Measurements from ENCODE around the gene NKAIN2. TPM values are rescaled to one million over a fixed set of nuclear protein-coding genes. Genes with fewer than 3 reads are reported as not detected.
"Not testable (repeated sequence)": the region's sequence is repeated elsewhere in the genome, so short reads cannot be mapped to it uniquely, and the experiment has no call there.

NKAIN2 gene
- total RNA-seq, 1 donor = under 0.01 TPM

- TF ChIP-seq, protein P1, sequence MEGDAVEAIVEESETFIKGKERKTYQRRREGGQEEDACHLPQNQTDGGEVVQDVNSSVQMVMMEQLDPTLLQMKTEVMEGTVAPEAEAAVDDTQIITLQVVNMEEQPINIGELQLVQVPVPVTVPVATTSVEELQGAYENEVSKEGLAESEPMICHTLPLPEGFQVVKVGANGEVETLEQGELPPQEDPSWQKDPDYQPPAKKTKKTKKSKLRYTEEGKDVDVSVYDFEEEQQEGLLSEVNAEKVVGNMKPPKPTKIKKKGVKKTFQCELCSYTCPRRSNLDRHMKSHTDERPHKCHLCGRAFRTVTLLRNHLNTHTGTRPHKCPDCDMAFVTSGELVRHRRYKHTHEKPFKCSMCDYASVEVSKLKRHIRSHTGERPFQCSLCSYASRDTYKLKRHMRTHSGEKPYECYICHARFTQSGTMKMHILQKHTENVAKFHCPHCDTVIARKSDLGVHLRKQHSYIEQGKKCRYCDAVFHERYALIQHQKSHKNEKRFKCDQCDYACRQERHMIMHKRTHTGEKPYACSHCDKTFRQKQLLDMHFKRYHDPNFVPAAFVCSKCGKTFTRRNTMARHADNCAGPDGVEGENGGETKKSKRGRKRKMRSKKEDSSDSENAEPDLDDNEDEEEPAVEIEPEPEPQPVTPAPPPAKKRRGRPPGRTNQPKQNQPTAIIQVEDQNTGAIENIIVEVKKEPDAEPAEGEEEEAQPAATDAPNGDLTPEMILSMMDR (IDR thresholded peaks at IDR 0.05; ENCODE audit: insufficient read depth, low read length) = no peak
- no peak overlapping the region for H3K4me3 ChIP-seq (ENCODE audit: low read depth, low read length)
- no peak for DNase-seq (ENCODE audit: low read depth)
Observed at GRCh38 chr6:124557873-124558272, 754.2 kb downstream of the NKAIN2 start.

DNA sequence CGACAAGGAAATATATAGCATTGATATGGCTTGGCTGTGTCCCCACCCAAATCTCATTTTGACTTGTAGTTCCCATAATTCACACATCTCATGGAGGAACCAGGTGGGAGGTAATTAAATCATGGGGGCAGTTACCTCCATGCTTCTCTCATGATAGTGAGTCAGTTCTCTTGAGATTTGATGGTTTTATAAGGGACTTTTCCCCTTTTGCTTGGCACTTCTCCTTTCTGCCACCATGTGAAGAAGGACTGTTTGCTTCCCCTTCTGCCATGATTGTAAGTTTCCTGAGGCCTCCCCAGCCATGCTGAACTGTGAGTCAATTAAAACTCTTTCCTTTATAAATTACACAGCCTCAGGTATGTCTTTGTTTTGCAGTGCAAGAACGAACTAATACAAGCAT is 756.4 kb downstream of the NKAIN2 start:
- not testable (repeated sequence) for DNase-seq (ENCODE audit: low read depth); H3K4me3 ChIP-seq (ENCODE audit: low read depth, low read length)

DNA sequence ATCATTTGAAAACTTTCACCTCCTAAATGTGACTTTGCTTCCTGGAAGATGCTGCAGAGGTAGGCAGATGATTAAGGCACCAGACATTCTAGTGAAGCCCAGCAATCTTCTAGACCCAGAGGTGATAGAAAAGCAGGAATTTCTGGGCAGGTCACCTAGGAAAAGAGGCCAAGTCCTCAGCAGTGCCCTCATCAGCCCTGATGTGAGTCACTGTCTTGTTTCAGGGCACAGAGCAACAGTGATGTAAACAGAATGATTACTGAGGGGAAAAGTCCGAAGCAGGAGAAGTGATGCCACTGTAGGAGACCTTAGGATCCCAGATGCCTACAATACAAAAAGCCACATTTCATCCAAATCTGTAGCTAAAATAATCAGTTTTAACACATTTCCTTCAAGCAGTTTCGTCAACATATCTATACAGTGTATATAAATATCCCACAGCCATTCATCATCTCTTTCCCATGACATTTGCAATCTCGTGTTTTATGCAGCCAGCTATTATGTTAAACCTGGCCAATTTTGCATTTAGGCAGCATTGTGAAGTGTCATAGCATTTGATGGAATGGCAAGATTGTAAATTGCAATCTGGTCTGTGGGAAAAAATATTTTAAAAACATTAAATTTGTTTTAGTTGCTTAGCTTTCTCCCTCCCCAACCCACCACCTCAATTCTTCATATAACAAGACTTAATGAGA is 757.4 kb downstream of the NKAIN2 start:
- no peak for DNase-seq (ENCODE audit: low read depth)
- no peak overlapping the region for H3K4me3 ChIP-seq (ENCODE audit: low read depth, low read length)
- TF ChIP-seq, protein P1 (IDR thresholded peaks at IDR 0.05; ENCODE audit: insufficient read depth, low read length) = no peak

DNA sequence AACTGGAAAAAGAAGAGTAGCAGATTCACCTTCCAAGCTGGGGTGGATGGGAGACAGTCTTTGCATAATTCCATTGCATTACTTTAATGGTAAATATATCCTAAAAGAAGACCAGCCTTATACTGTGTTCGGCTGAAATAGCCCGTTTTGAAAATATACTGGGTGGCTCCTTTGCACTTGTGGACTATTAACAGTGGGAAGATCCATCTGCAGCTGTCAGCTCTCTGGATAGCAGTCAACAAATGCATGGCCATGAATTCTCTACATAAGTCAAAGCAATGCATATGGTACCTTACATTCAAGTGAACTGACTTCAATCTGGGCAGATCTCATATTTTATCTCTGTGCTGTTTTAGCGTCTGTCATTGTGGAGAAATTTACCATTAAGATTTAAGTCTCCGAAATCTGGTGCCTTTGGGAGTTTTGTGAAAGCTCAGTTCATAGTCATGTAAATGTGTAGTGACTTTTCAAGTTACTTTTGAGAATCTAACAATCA is 758.0 kb downstream of the NKAIN2 start:
- H3K4me3 ChIP-seq (ENCODE audit: low read depth, low read length) = no peak overlapping the region
- no peak for DNase-seq (ENCODE audit: low read depth)
- TF ChIP-seq, protein P1 (IDR thresholded peaks at IDR 0.05; ENCODE audit: insufficient read depth, low read length) = no peak

GRCh38 chr6:124564125-124564524 is 760.5 kb downstream of the NKAIN2 start:
- DNase-seq (ENCODE audit: low read depth) = not testable (repeated sequence)

DNA sequence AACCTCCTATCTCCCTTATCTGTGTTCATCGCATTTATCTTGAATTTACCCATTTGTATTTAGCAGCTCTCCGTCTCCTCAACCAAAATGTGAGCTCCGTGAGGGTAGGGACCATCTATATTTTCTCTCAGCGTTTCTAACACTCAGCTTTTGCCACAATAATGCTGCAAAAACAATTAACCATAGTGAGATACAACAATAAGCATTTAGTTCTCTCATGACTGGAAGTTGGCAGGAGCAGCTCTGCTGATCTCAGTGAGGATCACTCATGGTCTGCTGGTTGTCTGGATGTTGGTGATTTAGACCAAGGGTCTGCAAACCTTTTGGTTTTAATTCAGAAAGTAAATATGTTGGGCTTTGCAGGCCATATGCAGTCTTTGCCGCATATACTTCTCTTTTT is 763.7 kb downstream of the NKAIN2 start:
- DNase-seq (ENCODE audit: low read depth) = no peak
- no peak overlapping the region for H3K4me3 ChIP-seq (ENCODE audit: low read depth, low read length)
- TF ChIP-seq, protein P1 (IDR thresholded peaks at IDR 0.05; ENCODE audit: insufficient read depth, low read length) = no peak

More at GRCh38 chr6:124564125-124564524, 760.5 kb downstream of the NKAIN2 start:
- not testable (repeated sequence) for H3K4me3 ChIP-seq (ENCODE audit: low read depth, low read length)

DNA sequence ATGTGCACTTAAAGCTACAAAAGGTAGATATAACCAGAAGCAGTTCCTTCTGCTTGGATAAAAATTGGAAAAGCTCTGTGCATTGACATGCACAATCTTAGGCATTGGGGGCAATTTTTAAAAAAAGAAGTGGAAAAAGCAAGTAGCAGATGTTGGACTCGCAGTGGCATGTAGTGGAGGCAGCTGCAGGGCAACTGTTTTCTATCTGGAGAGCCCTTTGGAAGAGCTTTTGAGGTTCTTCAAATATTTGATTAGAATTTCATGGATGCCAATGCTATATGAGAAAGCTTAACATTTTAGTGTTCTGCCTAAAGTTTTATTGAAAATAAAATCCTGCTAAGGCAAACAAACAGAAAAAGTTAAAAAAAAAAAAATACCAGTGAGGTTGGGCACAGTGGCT is 770.3 kb downstream of the NKAIN2 start:
- DNase-seq (ENCODE audit: low read depth) = no peak
- TF ChIP-seq, protein P1 (IDR thresholded peaks at IDR 0.05; ENCODE audit: insufficient read depth, low read length) = no peak
- no peak overlapping the region for H3K4me3 ChIP-seq (ENCODE audit: low read depth, low read length)

GRCh38 chr6:124577734-124578281 is 774.1 kb downstream of the NKAIN2 start:
- DNase-seq (ENCODE audit: low read depth) = no peak
- TF ChIP-seq, protein P1 (IDR thresholded peaks at IDR 0.05; ENCODE audit: insufficient read depth, low read length) = no peak
- H3K4me3 ChIP-seq (ENCODE audit: low read depth, low read length) = no peak overlapping the region

Data from fibroblast of the aortic adventitia (primary cell).